ENCODE results near the gene TGFBR3. TPM values are rescaled to one million over a fixed set of nuclear protein-coding genes. Genes with fewer than 3 reads are reported as not detected.

Gene TGFBR3
- total RNA-seq, 2 donors from 2014 or later, result 67.6 to 157 TPM

GRCh38 chr1:91736146-91736714, 149.7 kb downstream of the TGFBR3 start:
- peak overlapping the region; percentile 80 to 94 for H3K27ac Mint-ChIP-seq
- H3K4me3 Mint-ChIP-seq, result no peak overlapping the region
- H3K27me3 Mint-ChIP-seq, result no peaks in the 10 kb centered on the region
- H3K4me1 Mint-ChIP-seq (ENCODE audit: low read depth in 2 of 2), result peaks cover 68 to 73% of the 10 kb centered on the region in 2 donors
- H3K9me3 Mint-ChIP-seq, result peaks cover 3% of the 10 kb centered on the region
- peaks cover 22% of the 10 kb centered on the region for H3K36me3 Mint-ChIP-seq
- ATAC-seq, result no peak
- DNase-seq (ENCODE audit: low spot score), result no peak

- Mint-ChIP-seq H3K9me3 (peaks cover 3% of the 10 kb centered on the region), H3K4me1 (ENCODE audit: low read depth in 2 of 2) (peaks cover 73 to 74% of the 10 kb centered on the region in 2 donors), H3K4me3 (peak overlapping the region; percentile 82), H3K27me3 (no peaks in the 10 kb centered on the region), H3K36me3 (peaks cover 22% of the 10 kb centered on the region), H3K27ac (peak overlapping the region; percentile 80 to 94)
- DNase-seq (ENCODE audit: low spot score) (no peak), ATAC-seq (no peak)
Measured at GRCh38 chr1:91735266-91735845, 150.6 kb downstream of the TGFBR3 start.

DNA sequence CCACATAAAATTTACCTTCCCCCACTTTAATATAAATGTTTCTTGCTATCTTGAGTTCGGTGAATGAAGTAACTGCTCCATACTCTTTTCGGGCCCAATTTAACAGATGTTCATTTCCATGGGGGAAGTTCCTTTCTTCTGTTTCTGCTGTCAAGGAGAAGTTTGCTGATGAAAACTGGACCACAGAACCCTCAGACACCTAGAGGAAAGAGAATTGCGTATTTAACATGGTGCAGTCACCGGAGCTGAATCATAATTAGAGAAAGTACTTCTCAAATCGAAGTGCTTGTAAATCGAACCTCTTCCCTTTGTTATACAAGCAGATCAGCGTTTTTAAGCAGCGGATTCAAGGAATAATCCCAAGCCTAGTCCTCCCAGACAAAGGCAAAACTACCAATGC, 151.2 kb downstream of the TGFBR3 start:
- peak overlapping the region; percentile 80 to 94 for H3K27ac Mint-ChIP-seq
- H3K27me3 Mint-ChIP-seq, result no peaks in the 10 kb centered on the region
- peak overlapping the region; percentile 82 for H3K4me3 Mint-ChIP-seq
- peak in 1 of 2 donors; percentile 47 for ATAC-seq
- H3K9me3 Mint-ChIP-seq, result peaks cover 3% of the 10 kb centered on the region
- H3K36me3 Mint-ChIP-seq, result peaks cover 21% of the 10 kb centered on the region
- peaks cover 78 to 79% of the 10 kb centered on the region in 2 donors for H3K4me1 Mint-ChIP-seq (ENCODE audit: low read depth in 2 of 2)
- DNase-seq (ENCODE audit: low spot score), result no peak

DNA sequence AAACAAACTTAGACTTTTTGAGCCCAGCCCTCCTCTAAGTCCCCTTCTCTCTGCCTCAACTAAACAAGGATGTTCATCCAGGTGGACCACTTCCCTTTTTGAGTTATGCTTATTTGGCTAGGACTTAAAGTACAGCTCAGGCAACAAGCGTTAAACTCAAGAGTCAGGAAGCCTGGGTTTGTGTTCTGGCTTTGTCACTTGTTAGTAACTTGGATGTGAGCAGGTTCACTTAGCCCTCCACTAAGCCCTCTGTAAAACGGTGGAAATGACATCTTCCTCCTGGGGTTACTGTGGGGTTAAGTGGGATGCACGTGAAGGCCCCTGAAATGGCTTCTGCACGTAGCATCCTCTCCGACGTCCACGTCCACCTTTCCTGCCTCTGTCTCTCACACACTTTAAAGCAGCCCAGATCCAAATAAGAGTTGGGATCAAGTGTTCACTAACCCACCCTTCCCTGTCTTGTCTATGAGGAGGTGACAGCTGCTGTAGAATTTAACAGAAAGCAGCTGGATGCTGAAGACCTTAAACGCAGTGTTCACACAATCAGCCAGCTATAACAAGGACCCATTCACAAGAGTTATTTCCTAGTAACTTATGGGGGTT, 152.7 kb downstream of the TGFBR3 start:
- DNase-seq (ENCODE audit: low spot score) (no peak), ATAC-seq (no peak)
- H3K9me3 Mint-ChIP-seq, result no peaks in the 10 kb centered on the region
- H3K36me3 Mint-ChIP-seq, result peaks cover 14% of the 10 kb centered on the region
- H3K4me1 Mint-ChIP-seq (ENCODE audit: low read depth in 2 of 2), result peaks cover 76 to 81% of the 10 kb centered on the region in 2 donors
- no peaks in the 10 kb centered on the region for H3K27me3 Mint-ChIP-seq
- peak overlapping the region; percentile 87 for H3K4me3 Mint-ChIP-seq
- H3K27ac Mint-ChIP-seq, result peak overlapping the region; percentile 94

DNA sequence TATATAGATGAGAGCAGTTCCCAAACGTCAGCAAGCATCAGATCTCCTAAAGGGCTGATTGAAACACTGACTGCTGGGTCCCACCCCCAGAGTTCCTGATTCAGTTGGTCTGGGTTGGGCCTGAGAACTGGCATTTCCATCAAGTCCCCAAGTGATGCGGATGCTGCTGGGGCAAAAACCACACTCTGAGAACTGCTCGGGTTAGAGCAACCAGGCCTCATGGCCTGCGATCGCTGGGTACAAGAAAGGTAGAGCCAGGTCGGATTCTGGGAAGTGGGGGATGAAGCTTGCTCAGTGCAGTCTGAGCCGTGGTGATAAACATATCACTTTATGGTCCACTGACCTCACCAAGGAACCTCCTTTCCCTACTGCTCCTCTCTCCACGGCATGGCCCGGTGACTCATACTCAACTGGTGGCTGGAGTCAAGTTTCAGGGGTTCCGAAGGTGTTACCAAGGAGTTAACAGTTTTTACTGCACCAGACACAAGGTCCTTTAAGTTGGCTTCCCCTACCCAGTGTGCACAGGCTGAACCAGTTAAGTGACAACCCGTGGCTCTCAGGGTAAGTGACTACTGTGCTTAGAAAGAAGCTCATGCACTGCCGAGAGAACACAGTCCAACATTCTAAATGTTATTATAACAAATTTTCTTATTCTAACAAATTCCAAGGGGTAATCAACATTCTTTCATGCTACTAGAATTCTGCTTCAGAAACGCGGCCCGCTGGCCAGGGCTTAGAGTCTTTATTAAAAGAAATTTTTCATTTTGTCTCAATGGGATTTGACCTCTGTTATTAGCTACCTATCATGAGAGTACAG, 153.5 kb downstream of the TGFBR3 start:
- Mint-ChIP-seq H3K27me3 (no peaks in the 10 kb centered on the region), H3K36me3 (peaks cover 16% of the 10 kb centered on the region), H3K27ac (peak overlapping the region; percentile 94), H3K4me3 (peak overlapping the region; percentile 87), H3K9me3 (no peaks in the 10 kb centered on the region), H3K4me1 (ENCODE audit: low read depth in 2 of 2) (peaks cover 76 to 81% of the 10 kb centered on the region in 2 donors)
- DNase-seq (ENCODE audit: low spot score) (peak; percentile 77), ATAC-seq (peak; percentile 68 to 78)

DNA sequence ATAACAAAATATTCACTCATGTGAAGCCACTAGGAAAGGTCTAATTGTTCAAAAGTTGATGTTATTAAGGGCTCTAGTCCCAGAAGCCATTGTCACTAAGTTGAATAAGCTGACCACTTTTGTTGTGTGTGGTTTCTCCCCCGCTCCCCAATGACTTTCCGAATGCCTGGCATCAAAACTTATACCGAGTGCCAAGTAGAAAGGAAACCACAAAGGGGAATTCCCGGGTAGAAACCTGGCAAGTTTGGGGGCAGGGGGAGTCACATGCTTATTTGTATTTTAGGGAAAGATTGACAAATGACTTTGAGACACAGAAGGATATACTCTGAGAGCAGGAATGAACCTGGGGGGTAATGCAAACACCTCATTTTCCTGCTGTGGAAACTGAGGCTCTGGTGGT, 154.1 kb downstream of the TGFBR3 start:
- no peaks in the 10 kb centered on the region for H3K9me3 Mint-ChIP-seq
- peak overlapping the region; percentile 94 for H3K27ac Mint-ChIP-seq
- H3K27me3 Mint-ChIP-seq, result no peaks in the 10 kb centered on the region
- peak overlapping the region; percentile 87 for H3K4me3 Mint-ChIP-seq
- H3K36me3 Mint-ChIP-seq, result peaks cover 19% of the 10 kb centered on the region
- ATAC-seq (peak; percentile 10 to 29), DNase-seq (ENCODE audit: low spot score) (peak; percentile 76)
- peaks cover 77 to 79% of the 10 kb centered on the region in 2 donors for H3K4me1 Mint-ChIP-seq (ENCODE audit: low read depth in 2 of 2)

DNA sequence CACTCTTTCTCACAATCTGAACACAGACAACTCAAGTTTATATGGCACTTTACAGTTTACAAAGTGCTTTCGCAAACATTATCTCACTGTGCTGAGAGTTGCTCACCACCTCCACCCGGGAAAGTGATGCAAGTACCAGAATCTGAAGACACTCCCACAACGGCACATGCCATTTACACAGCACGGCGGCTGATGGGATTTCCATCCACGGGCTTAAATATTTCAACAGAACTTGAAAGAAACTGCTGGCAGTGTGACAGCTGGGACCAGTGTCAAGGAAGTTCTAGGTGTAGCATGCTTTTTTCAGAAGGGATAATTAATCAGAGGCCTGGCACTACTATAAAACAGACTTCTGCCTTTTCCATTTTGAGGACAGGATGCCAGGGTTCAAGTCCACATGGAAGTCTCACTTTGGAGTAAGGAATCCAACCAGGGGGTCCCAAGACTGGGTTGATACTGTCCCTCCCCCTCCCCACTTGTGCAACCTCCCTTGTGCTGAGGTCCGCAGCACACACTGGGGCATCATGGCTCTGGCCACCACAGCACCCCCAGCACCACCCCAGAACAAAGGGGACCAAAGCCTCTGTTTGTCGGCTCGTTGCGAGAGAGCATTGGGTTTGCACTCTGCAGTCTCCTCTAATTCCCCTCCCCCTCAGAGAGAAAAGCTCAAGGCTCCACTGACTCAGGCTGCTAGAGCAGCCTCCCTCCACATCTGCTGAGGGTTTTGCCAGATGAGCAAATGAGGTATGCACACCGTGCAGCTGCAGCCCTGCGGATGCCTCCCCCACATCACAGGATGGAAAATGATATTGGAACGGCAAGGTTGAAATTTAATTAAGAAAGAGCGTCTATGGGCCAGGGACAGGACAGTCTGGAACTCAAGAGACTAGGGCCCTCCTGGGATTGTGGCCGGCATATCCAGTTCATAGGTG, 154.9 kb downstream of the TGFBR3 start:
- H3K9me3 Mint-ChIP-seq, result no peaks in the 10 kb centered on the region

DNA sequence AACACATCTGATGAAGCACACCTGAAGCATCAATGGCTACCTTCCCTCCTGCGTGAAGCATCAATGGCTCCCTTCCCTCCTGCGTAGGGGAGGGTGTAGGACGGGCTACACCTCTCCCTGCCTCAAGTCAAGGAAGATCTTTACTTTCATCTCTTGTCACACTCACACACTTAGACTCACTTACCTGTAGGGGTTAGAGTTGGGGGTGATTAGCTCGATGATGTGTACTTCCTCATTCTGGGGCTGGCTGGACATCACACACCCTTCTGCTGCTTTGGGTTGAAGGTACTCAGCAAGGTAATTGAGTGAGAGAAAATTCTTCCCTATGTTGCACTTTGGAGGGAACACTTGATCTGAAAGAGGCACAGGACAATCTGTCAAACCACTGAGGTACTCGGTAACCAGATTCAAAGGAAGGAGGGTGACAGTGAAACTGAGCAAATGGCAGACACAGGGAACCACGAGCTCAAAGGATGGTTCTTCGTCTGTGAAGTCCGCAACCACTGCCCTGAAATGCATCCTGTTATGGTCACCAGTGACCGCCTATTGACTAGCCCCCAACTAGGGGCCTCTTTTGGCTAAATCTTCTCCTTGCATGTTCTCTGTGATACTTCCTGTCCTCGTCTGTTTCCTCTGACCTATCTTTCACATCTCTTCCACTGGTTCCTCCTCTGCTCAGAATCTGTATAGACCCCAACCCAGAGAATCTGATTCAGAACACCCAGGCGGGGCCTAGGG, 156.2 kb downstream of the TGFBR3 start:
- Mint-ChIP-seq H3K36me3 (peaks cover 25% of the 10 kb centered on the region), H3K27ac (peak overlapping the region; percentile 94), H3K4me3 (peak overlapping the region; percentile 87), H3K27me3 (no peaks in the 10 kb centered on the region), H3K4me1 (ENCODE audit: low read depth in 2 of 2) (peaks cover 80% of the 10 kb centered on the region in 2 donors), H3K9me3 (peaks cover 3% of the 10 kb centered on the region)
- peak; percentile 44 to 64 for ATAC-seq
- no peak for DNase-seq (ENCODE audit: low spot score)

More for the DNA sequence above, 154.9 kb downstream of the TGFBR3 start:
- DNase-seq (ENCODE audit: low spot score) (peak; percentile 90), ATAC-seq (peak; percentile 57 to 81)
- no peaks in the 10 kb centered on the region for H3K27me3 Mint-ChIP-seq
- H3K36me3 Mint-ChIP-seq, result peaks cover 15% of the 10 kb centered on the region
- peak overlapping the region; percentile 87 for H3K4me3 Mint-ChIP-seq
- peaks cover 79% of the 10 kb centered on the region in 2 donors for H3K4me1 Mint-ChIP-seq (ENCODE audit: low read depth in 2 of 2)
- peak overlapping the region; percentile 94 for H3K27ac Mint-ChIP-seq

DNA sequence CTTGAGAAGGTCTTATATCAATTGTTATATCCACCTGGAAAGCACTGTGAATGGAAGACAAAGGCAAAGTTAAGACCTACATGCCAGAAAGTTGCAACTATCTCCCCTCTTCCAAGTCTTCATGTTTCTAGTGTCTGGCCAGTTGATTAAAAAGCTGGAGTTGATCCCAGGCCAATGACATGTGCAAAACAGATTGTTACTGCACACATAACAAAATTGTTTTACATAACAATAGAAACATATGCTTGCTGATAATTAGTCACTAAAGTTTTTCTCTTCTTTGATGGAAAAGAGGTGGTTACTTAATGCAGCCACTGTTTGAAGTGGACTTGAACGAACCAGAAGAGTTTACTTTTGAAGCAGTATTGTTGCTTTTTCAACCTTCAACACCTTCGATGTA, 158.2 kb downstream of the TGFBR3 start:
- Mint-ChIP-seq H3K4me1 (ENCODE audit: low read depth in 2 of 2) (peaks cover 68 to 70% of the 10 kb centered on the region in 2 donors), H3K9me3 (peaks cover 3% of the 10 kb centered on the region), H3K27me3 (no peaks in the 10 kb centered on the region), H3K36me3 (peaks cover 31% of the 10 kb centered on the region), H3K4me3 (no peak overlapping the region), H3K27ac (peak overlapping the region; percentile 17 to 94)
- DNase-seq (ENCODE audit: low spot score) (no peak), ATAC-seq (no peak)

- ATAC-seq (peak in 1 of 2 donors; percentile 25), DNase-seq (ENCODE audit: low spot score) (no peak)
- H3K27me3 Mint-ChIP-seq, result no peaks in the 10 kb centered on the region
- peaks cover 37% of the 10 kb centered on the region for H3K36me3 Mint-ChIP-seq
- H3K9me3 Mint-ChIP-seq, result peaks cover 3% of the 10 kb centered on the region
- peaks cover 53 to 62% of the 10 kb centered on the region in 2 donors for H3K4me1 Mint-ChIP-seq (ENCODE audit: low read depth in 2 of 2)
- H3K4me3 Mint-ChIP-seq, result peak overlapping the region; percentile 50
- peak overlapping the region; percentile 70 to 94 for H3K27ac Mint-ChIP-seq
Measured at GRCh38 chr1:91725989-91726721, 159.8 kb downstream of the TGFBR3 start.

GRCh38 chr1:91725618-91725988, 160.3 kb downstream of the TGFBR3 start:
- Mint-ChIP-seq H3K27ac (peak overlapping the region; percentile 70 to 94), H3K36me3 (peaks cover 40% of the 10 kb centered on the region), H3K4me3 (peak overlapping the region; percentile 50), H3K9me3 (peaks cover 3% of the 10 kb centered on the region), H3K27me3 (no peaks in the 10 kb centered on the region), H3K4me1 (ENCODE audit: low read depth in 2 of 2) (peaks cover 48 to 56% of the 10 kb centered on the region in 2 donors)
- no peak for ATAC-seq
- DNase-seq (ENCODE audit: low spot score), result no peak

GRCh38 chr1:91724644-91725043, 161.3 kb downstream of the TGFBR3 start:
- Mint-ChIP-seq H3K36me3 (peaks cover 40% of the 10 kb centered on the region), H3K27ac (peak overlapping the region; percentile 20 to 94), H3K4me1 (ENCODE audit: low read depth in 2 of 2) (peaks cover 38 to 51% of the 10 kb centered on the region in 2 donors), H3K9me3 (peaks cover 3% of the 10 kb centered on the region), H3K27me3 (no peaks in the 10 kb centered on the region), H3K4me3 (no peak overlapping the region)
- DNase-seq (ENCODE audit: low spot score) (no peak), ATAC-seq (no peak)

Measured in natural killer cell treated with Interleukin-12 subunit alpha and Interleukin-12 subunit beta and Interleukin-15 and Interleukin-18, amount 100 ng/mL, for 72 hours (primary cell).